ENCODE data around the gene ZNF722. TPM values are rescaled to one million over a fixed set of nuclear protein-coding genes. Genes with fewer than 3 reads are reported as not detected.
"Not testable (repeated sequence)": the region's sequence is repeated elsewhere in the genome, so short reads cannot be mapped to it uniquely, and the experiment has no call there.

ZNF722 gene
- total RNA-seq, 1 experiment from 2014 or later = not detected

DNA sequence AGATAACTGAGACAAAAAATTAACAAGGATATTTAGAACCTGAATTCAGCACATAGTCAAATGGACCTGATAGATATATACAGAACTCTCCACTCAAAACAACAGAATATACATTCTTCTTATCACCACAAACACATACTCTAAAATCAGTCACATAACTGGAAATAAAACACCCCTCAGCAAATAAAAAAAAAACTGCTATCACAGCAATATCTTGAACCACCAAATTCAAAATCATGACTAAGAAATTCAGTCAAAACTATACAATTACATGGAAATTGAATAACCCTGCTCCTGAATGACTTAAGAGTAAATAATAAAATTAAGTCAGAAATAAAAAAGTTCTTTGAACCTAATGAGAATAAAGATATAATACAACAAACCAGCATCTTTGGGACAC is 30.0 kb upstream of the ZNF722 start:
- in situ Hi-C loops (cut with HindIII; ENCODE audit: low pct_unique_long_range_greater_than_20kb, low sequenced_read_pairs) = no loop called here
- TF ChIP-seq REST (IDR thresholded peaks at IDR 0.05; ENCODE audit: insufficient read depth in 1 of 2, low read depth in 2 of 2, low read length in 1 of 2) (no peak), POLR2AphosphoS5 (IDR thresholded peaks at IDR 0.05; ENCODE audit: low read depth, low read length) (no peak), SIN3A (IDR thresholded peaks at IDR 0.05; ENCODE audit: borderline replicate concordance, insufficient read depth, low read depth, low read length) (no peak), TCF7L2 (IDR thresholded peaks at IDR 0.05; ENCODE audit: low read depth, low read length) (no peak)
- TF ChIP-seq, protein P1, sequence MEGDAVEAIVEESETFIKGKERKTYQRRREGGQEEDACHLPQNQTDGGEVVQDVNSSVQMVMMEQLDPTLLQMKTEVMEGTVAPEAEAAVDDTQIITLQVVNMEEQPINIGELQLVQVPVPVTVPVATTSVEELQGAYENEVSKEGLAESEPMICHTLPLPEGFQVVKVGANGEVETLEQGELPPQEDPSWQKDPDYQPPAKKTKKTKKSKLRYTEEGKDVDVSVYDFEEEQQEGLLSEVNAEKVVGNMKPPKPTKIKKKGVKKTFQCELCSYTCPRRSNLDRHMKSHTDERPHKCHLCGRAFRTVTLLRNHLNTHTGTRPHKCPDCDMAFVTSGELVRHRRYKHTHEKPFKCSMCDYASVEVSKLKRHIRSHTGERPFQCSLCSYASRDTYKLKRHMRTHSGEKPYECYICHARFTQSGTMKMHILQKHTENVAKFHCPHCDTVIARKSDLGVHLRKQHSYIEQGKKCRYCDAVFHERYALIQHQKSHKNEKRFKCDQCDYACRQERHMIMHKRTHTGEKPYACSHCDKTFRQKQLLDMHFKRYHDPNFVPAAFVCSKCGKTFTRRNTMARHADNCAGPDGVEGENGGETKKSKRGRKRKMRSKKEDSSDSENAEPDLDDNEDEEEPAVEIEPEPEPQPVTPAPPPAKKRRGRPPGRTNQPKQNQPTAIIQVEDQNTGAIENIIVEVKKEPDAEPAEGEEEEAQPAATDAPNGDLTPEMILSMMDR (IDR thresholded peaks at IDR 0.05) = no peak

DNA sequence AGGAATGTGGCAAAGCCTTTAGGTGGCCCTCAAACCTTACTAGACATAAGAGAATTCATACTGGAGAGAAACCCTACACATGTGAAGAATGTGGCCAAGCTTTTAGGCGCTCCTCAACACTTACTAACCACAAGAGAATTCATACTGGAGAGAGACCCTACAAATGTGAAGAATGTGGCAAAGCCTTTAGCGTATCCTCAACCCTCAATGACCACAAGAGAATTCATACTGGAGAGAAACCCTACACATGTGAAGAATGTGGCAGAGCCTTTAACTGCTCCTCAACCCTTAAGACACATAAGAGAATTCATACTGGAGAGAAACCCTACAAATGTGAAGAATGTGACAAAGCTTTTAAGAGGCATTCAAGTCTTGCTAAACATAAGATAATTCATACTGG is 16.8 kb downstream of the ZNF722 start:
- peaks cover 38% of the 10 kb centered on the region for H3K9me3 ChIP-seq (ENCODE audit: control insufficient read depth, insufficient read depth, low read depth, low read length)
- BruUV-seq (replicated peaks); H3K27me3 ChIP-seq (ENCODE audit: control insufficient read depth, insufficient read depth, low read length); in situ Hi-C loops (cut with HindIII; ENCODE audit: low pct_unique_long_range_greater_than_20kb, low sequenced_read_pairs); H3K36me3 ChIP-seq (ENCODE audit: control insufficient read depth, insufficient read depth, low read length); H3K27ac ChIP-seq (ENCODE audit: low read length); intact Hi-C loops (cut with micrococcal nuclease; ENCODE audit: unreplicated experiment); POLR2A ChIA-PET; DNase-seq (ENCODE audit: low read depth, low spot score); H3K4me1 ChIP-seq (ENCODE audit: control insufficient read depth, insufficient read depth, low read length); H3K4me3 ChIP-seq (ENCODE audit: low read depth in 2 of 2, low read length in 2 of 2); ATAC-seq; CTCF ChIA-PET: not testable (repeated sequence)

More for the DNA sequence above, 30.0 kb upstream of the ZNF722 start:
- ChIA-PET CTCF (no interaction called here), POLR2A (no interaction called here)
- Histone ChIP-seq H3K27ac (ENCODE audit: low read length) (no peak overlapping the region), H3K9me3 (ENCODE audit: control insufficient read depth, insufficient read depth, low read depth, low read length) (peaks cover 31% of the 10 kb centered on the region), H3K4me1 (ENCODE audit: control insufficient read depth, insufficient read depth, low read length) (no peaks in the 10 kb centered on the region), H3K4me3 (ENCODE audit: low read depth in 2 of 2, low read length in 2 of 2) (no peak overlapping the region), H3K36me3 (ENCODE audit: control insufficient read depth, insufficient read depth, low read length) (no peaks in the 10 kb centered on the region), H3K27me3 (ENCODE audit: control insufficient read depth, insufficient read depth, low read length) (no peaks in the 10 kb centered on the region)
- ATAC-seq = no peak
- DNase-seq (ENCODE audit: low read depth, low spot score) = no peak
- no TSS peak for BruUV-seq (replicated peaks)
- intact Hi-C loops (cut with micrococcal nuclease; ENCODE audit: unreplicated experiment) = no loop called here

- H3K27ac ChIP-seq (ENCODE audit: low read length) = no peak overlapping the region
- ATAC-seq = no peak
- H3K27me3 ChIP-seq (ENCODE audit: control insufficient read depth, insufficient read depth, low read length) = no peaks in the 10 kb centered on the region
- no peak overlapping the region for H3K4me3 ChIP-seq (ENCODE audit: low read depth in 2 of 2, low read length in 2 of 2)
- DNase-seq (ENCODE audit: low read depth, low spot score) = no peak
- no peaks in the 10 kb centered on the region for H3K36me3 ChIP-seq (ENCODE audit: control insufficient read depth, insufficient read depth, low read length)
- H3K9me3 ChIP-seq (ENCODE audit: control insufficient read depth, insufficient read depth, low read depth, low read length) = peaks cover 20% of the 10 kb centered on the region; the same call in 1 of the 2 replicates
- ChIA-PET POLR2A (no interaction called here), CTCF (no interaction called here)
- intact Hi-C loops (cut with micrococcal nuclease; ENCODE audit: unreplicated experiment) = no loop called here
- in situ Hi-C loops (cut with HindIII; ENCODE audit: low pct_unique_long_range_greater_than_20kb, low sequenced_read_pairs) = no loop called here
- H3K4me1 ChIP-seq (ENCODE audit: control insufficient read depth, insufficient read depth, low read length) = no peaks in the 10 kb centered on the region
- no TSS peak for BruUV-seq (replicated peaks)
- TF ChIP-seq TCF7L2 (IDR thresholded peaks at IDR 0.05; ENCODE audit: low read depth, low read length) (no peak), SIN3A (IDR thresholded peaks at IDR 0.05; ENCODE audit: borderline replicate concordance, insufficient read depth, low read depth, low read length) (no peak), REST (IDR thresholded peaks at IDR 0.05; ENCODE audit: insufficient read depth in 1 of 2, low read depth in 2 of 2, low read length in 1 of 2) (no peak), POLR2AphosphoS5 (IDR thresholded peaks at IDR 0.05; ENCODE audit: low read depth, low read length) (no peak)
- TF ChIP-seq, protein P1 (IDR thresholded peaks at IDR 0.05) = no peak
Observed at GRCh38 chr7:64035388-64035787, 36.7 kb downstream of the ZNF722 start.
